Iris pigment epithelial cell (primary cell): ENCODE measurements around the gene CADM2.

ENCODE experiments used
- DNase-seq: peaks from one replicate; pipeline ENCODE4 v3.0.0-alpha.2; 2011; ENCODE audit warnings: low read depth

The CADM2 gene

DNA sequence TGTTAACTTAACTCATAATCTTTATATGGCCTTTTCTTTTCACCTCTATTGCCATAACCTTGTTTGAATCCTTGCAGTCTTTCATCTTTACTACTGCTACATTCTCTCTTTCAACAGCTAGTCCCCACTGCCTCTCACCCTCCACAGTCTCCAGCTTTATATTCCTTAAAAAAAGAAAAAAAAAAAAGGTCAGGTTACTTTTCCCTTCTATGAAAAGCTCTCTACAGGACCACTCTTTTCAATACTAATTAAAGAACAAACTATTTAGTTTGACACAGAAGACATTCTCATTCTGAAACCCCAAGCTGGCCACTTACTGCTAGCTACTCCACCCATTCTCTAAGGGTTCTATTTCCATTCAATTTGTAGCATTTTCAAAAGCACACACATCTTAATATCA, 25.6 kb downstream of the CADM2 start:
- DNase-seq, result no peak

DNA sequence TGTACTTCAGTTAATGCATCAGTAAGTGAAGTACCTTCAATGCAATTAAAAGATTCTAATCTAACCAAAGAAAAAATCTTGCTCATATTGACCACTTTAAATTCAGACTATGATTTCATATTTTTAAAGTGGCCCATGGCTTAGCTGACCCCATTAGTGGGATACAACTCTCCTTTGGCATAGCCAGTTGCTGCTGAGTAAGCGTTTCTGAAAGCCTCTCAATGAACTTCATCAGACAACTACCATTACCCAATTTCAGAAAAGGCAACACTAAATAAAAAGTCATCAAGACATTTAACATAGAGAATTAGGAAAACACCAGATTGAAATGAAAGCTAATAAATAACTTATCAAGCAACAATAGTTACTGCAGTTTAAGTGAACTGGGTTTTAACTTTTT, 27.0 kb downstream of the CADM2 start:
- DNase-seq, result no peak

DNA sequence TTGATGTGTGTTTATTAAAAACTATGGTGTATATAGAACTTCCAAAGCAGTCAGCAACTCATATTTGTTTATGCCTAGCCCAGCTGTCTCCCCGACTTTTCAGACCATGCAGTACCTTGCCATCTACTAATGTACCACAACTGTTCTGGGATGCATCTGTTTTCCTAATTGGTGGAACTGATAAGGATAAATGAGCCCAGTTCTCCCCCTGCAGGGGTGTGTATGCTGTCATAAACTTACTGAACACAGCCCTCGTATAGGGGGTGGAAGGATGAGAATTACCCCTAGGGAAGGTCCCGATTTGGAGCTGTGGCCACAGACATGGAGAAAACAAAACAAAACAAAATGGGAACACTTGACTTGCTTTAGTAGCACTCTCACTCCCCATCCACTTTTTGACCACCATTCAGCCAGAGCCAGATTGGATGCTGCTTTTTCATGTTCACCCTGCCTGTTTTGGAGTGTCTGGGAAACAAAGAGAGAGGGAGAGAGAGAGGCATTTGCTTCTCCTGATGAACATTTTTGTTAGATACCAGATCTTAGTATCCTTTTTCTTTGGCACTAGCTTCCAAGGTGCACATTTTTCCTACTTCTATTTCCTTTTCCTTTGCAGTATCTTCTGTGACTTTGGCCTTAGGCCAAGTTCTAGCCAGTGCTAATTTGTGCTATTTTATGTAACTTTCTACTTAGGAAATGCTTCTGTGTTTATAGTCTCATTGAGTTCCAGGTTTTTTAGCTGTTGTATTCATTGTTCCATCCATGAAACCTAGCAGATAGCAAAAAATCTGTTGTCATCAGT, 29.1 kb downstream of the CADM2 start:
- DNase-seq, result no peak

DNA sequence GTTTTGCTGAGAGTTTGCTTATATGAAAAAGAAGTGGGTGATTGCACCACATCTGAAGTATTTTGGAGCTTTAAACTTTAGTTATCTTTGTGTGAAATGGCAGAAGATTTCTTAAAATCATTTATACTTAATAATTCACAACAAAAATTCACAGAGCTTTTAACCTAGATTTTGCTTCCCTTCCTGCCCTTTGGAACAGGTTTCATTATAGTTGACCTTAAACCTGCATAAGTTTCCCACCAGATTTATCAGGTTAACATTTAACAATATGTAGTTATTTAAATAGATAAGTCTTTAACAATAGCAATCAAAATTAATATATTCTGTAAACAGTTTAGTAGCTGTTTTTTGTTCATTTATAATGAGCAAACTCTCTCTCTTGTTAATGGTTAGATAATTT, 30.3 kb downstream of the CADM2 start:
- DNase-seq, result no peak

DNA sequence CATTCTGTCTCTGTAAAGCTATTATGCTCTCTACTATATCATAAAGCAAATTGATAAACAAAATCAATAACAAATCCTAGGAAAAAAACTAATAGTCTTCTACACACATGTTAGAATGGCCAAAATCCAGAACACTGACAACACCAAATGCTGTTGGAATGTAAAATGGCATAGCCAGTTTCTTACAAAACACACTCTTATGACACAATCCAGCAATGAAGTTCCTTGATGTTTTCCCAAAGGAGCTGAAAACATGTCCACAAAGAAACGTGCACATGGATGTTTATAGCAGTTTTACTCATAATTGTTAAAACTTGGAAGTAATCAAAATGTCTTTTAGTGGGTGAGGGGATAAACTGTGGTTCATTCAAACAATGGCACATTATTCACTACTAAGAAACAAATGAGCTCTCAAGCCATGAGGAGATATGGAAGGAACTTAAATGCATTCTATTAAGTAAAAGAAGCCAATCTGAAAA, 32.7 kb downstream of the CADM2 start:
- no peak for DNase-seq

DNA sequence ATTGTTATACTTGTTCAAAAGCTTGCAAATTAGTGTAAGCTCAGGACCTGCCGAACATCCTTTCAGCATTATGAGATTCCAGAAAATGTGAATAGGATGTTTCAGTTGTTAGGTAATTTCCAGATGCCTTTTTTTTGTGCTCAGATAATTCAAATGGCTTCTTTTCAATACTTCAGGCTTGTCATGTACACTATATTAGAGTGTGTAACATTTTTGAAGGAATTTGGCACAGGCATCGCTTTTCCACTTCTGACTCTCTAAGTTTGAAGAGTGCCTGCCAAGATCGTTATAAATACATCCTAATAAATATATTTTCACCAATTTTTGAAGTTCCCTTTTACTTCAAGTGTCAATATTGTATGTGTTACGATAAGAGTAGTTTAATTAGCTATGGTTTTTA, 35.2 kb downstream of the CADM2 start:
- no peak for DNase-seq

DNA sequence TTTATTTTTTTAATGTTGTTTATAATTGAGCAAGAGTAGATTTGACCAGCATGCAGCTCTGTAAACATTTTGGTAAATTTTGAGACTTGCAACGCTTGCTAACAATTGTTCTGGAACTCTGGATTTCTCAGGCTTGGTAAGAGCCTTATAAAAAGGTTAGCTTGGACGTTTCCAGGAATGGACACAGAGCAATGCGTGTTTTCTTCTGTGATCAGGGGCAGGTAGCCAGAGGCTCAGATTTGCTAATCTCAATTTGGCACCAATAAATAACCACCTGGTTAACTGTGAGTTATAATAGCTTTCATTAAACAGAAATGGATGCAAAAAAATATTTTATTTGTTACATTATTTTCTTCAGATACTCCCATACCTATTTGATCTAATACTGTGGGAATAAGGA, 39.8 kb downstream of the CADM2 start:
- DNase-seq, result no peak

DNA sequence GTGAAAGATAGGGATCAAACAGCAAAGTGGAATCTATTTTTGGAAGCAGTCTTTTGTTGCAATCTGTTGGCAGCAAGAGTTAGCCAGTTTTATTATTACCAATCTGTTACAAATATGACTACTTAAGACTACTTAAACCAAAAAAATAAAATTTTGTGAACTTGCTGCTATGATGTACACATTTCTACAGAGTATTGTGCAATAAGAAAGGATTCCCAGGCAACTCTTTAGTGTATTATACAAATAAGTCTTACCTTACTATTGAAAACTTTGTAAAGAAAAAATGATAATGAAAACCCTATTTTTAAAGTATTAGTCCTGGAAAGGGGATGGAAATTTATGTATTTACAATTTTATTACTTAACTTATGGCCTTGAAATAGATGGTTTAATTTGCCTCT, 44.7 kb downstream of the CADM2 start:
- no peak for DNase-seq

DNA sequence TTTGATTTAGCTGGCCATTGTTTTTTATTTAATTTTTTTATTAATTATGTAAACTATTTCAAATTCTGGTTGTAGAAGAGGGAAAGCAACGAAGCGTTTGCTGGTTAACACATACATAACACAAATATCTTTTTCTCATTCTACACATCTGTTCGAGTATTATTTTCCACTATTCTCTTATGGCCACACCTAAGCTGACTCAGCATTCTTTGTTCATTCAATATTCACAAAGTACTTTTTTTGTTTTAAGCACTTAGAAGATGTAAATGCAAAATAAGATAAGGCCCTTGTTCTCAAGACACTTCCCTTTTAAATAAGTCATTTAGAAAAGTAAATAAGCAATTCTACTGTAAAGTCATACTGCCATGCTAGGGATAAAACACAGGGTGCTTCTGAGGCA, 45.4 kb downstream of the CADM2 start:
- DNase-seq, result no peak

DNA sequence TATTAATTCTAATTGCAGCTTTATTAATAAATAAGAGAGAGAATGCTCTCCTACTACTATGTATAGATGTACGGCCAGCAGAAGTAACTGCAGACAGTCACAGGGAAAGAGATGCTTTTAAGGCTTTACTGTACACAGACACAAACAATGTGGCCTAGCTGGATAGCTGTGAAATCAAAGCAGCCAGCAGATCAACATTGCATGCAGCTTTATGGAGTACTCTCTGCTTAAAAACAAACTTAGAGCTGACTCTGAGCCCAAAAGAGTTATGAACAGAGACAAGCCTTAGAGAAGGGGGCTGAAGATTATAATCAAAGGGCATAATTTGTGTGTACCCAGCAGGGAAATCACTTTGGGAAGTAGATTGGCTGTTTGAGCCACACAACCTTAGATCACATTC, 47.2 kb downstream of the CADM2 start:
- no peak for DNase-seq

DNA sequence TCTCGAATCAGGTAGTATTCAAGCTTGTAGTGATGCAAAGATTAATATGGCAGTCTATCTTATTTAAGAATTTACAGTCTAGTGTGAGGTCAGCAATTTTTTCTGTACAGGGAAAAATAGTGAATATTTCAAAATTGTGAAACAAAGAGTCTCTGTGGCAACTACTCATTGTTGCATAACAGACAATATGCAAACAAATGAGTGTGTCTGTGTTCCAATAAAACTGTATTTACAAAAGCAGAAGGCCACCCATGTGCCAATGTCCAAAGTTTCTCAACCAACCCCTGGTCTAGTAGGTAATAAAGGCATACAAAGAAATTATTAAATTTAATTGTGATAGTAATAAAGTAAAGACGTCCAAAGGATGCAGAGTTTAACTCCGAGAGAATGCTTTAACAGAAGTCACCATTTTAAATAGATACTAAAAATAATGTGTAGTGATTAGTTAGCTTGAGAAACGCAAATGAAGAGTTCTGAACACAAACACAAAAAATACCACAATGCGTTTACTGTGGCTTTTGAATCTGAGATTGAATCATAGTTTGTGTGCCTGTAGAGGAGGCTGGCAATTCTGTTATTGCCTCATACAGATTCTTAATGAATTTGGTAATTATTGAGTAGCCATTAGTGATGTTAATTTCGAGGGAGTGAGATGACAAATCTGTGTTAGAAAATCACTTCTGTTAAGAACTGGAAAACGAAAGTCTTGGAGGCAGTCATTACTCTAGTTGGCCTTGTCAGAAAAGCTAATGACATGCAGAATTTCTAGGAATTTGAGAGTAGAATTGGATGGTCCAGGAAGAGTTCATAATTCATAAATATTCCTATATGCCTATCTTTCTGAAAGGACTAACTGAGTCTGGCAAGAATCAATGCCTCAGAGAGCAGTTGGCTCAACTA, 48.7 kb downstream of the CADM2 start:
- peak; percentile 6 for DNase-seq

DNA sequence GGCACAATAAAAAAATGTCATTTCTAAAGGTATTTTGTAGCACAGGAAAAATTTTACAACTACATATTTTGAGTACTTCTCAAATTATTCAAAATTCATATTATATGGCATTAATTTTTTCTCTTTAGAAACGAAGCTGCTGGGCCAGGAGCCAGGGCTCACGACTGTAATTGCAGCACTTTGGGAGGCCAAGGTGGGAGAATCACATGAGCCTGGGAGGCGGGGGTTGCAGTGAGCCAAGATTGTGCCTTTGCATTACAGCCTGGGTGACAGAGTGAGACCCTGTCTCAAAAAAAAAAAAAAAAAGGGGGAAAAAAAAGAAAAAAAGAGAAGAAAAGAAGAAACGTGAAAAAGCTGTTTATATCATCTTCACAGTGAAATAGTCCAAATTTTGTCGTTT, 62.0 kb downstream of the CADM2 start:
- no peak for DNase-seq

DNA sequence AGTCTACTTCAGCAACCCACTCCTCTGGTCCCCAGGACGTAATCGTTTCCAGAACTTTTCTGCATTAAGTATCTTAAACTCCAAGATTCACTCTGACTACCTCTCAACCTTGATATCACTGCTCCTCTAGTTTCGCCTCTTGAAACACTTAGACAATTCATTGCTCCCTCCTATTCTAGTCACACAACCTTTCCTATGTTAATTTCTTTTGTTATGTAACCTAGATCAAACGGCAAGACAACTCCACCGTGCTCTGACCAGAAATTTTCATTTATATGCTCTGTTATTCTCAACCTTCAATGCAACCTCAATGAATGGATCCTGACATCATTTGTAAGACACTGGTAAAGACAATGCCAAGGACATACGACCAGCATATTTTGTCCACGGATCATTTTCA, 71.3 kb downstream of the CADM2 start:
- no peak for DNase-seq

DNA sequence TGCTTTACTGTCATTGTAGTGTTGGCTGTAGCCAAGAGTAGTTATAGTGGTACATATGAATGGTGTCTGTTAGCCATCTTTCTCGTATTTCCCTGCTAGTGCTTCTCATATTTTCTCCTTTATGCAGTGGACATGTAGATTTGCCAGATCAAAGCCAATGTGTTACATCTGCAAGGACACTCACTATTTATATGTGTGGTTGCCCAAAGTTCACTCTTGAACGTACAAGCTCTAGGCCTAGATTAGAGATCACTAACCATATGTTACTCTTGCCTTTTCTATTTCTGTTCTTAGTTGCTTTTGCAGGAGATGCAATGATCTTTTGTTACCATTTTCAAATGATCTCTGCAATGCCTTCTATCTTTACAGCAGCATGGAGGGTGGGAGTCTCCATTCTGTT, 78.4 kb downstream of the CADM2 start:
- DNase-seq, result no peak

DNA sequence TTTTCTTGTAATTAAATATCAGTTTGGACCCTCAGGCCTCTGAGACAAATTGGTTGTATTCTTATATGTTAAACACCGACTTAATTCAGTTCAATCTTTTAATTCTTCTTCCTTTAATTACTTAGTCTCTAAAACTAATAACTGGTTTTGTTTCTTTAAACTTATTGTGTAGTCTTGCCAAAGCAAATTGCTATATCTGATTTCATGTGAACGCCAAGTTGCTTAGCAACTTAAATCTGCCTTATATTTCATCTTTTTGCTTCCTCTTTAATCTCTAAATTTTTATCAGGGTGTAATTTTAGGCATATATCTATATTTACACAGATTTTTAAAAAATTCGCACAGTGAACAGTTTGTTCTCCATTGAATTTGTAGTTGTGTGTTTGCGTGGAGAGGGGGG, 82.2 kb downstream of the CADM2 start:
- no peak for DNase-seq

DNA sequence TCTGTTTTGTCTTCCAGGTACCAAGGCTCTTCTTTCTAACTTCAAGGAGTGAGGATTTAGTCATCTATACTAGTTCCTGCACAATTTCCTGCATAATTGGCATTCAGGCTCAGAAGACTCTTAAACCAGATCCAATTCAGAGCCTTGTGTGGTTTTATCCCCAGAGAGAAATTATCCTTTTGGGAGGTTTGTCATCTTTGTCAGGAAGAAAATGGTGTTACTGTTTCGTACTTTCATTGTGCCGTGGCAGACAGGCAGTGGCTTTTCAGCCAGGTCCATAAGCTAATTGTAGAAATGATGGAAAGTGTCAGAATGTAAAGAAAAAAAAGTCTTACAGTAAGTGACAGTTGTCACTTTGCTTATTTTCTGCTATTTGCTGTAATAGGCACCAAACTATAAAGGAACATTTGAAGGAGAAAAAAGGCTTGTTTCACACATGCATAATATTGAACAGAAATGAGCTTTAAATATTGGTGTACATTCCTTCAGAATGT, 82.8 kb downstream of the CADM2 start:
- no peak for DNase-seq

DNA sequence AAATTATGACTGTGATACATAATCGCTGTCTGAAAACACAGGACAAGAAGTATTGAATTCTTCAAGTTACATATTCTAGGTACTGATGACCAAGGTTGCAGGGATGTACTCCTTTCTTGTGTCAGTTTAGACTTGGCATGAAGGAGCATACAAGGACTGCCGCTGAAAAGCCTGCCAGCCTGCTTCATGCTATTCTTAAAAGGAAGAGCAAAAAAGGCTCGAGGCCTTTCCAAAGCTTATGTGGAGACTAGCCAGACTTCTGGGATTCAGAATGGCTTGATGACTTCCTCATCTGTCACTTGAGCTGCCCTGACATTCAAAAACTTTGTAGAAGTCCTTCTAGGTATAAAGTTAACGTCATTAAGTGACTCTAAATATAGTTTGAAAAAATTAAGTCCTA, 92.0 kb downstream of the CADM2 start:
- DNase-seq, result no peak

DNA sequence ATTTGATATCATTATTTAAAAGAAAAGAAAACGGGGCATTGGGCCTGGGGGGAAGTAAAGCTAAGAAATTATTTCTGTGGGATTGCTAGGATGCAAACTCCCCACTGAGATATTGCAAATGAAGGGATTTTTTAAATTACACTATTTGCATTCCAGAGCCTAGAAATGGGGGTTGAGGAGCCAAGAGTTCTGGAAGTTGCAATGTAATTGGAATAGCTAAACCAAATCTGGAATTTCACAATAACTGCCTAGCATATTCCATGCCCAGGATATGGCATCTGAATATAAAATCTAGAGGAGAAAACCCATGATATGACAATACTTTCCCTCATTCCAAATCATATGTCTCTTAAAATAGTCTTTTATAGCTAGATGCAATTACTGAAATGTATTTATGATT, 93.0 kb downstream of the CADM2 start:
- DNase-seq, result no peak

DNA sequence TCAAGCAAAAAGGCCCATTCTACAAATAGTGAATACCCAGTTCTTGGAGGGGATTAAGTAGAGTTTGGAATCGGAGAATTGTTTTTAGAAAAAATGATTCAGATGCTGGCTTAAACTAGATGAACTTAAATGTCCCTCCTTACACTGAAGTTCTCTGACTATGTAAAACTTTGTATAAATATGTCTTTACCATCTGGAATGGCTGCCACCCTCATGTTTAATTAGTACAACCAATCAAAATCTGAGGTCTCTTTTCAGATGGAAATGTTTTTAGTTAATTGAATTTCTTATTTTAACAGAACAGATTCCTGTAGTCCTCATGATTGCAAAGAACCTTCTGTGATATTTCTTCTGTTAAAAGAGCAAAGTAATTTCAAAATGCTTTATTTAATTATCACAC, 94.8 kb downstream of the CADM2 start:
- DNase-seq, result no peak

DNA sequence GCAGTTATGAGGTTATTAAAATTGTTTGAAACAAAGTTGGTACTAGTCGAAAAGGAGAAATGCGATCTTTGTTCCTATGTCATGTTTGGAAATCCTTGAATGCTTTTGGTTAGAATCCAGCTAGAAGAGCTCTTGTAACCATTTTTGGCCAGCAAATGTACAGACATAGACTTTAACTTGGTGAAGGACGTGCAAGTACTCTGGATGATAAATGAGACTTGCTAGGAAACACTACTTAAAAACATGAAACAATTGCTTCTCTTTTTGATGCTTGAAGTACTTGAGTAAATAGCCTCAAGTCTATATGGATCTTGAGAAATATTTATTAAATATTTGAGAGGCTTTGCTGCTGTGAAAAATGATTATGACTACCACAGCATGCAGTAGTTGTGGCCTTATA, 95.8 kb downstream of the CADM2 start:
- no peak for DNase-seq

DNA sequence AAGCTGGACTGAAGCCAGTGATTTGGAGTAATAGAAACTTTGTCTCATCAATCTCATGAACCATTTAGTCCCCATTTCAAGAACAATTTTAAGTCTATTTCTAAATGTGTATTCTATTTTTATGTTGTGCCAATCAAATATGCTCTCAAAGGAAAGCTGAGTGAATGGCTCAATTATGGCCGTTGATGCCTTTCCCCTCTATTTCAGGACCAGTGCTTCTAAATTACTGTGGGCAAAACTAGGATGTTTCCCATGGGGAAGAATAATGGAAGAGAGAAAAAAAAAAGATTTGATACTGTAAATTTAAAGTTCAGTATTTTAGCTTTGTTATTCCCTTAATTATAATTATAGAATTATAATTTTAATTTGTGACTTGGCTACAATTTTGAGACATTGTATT, 110.1 kb downstream of the CADM2 start:
- DNase-seq, result no peak

DNA sequence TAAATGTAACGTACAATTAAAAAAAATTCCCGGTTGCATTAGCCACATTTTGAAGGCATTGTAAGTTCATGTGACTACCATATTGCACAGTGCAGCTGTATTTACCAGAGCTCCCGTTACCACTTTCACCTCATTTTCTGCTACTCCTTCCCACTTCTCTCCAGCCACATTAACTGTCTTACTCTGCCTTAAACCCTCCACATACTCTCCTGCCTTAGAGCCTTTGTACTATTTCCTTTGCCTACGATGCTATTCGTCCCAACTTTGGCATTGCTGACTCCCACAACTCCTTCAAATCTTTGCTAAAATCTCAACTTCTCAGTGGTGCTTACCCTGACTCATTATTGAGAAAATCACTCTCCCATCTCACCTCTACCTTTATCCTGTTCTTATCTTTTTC, 115.2 kb downstream of the CADM2 start:
- DNase-seq, result no peak

DNA sequence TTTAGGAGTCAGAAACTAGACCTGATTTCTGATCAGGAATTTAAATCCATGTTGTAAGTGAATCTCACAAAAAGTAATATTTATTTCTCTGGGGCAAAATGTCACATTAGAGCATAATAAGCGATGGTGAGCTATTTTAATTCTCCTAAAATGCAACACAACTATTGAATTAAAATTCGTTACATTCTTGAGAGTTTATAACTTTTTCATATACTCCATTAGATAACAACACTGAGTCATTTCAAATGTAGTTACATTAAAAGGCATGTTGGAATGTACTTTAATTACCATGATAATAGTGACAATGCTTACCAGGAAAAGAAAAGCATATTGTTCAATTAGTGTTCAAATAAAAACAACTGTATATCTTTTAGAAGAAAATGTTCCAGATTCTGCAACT, 116.9 kb downstream of the CADM2 start:
- DNase-seq, result no peak
